Vagina (tissue), 2 donors: Measurements from ENCODE around the gene EXD3.

ENCODE experiments used
- CTCF ChIP-seq, 3 experiments: fragments of 450-650 bp in 2 of 3; fragments of 200-600 bp in 1 of 3; sonication (generic) in 1 of 3; IDR thresholded peaks; one replicate each; pipeline ENCODE4 v1.5.1; 2017 to 2019; ENCODE audit warnings: antibody characterized with exemption in 3 of 3, mild to moderate bottlenecking in 2 of 3, moderate library complexity in 2 of 3
- POLR2A ChIP-seq, 2 donors: fragments of 450-650 bp; IDR thresholded peaks; one replicate each; pipeline ENCODE4 v1.6.1; 2017; ENCODE audit warnings: antibody characterized with exemption in 2 of 2, mild to moderate bottlenecking in 2 of 2, moderate library complexity in 2 of 2

GRCh38 chr9:137369911-137370764 lies 52.8 kb downstream of the EXD3 start:
- TF ChIP-seq POLR2A (IDR thresholded peaks at IDR 0.05) (no peak), CTCF (IDR thresholded peaks at IDR 0.05) (no peak)
